Measurements from ENCODE around the gene GFRAL. TPM values are rescaled to one million over a fixed set of nuclear protein-coding genes. Genes with fewer than 3 reads are reported as not detected.

GFRAL gene
- total RNA-seq, 6 experiments from 2014 or later: not detected

- Mint-ChIP-seq H3K36me3 (ENCODE audit: low read depth) (no peaks in the 10 kb centered on the region), H3K27me3 (ENCODE audit: insufficient read depth) (no peaks in the 10 kb centered on the region), H3K27ac (no peak overlapping the region), H3K4me1 (ENCODE audit: low read depth) (no peaks in the 10 kb centered on the region), H3K9me3 (peaks cover 12% of the 10 kb centered on the region), H3K4me3 (no peak overlapping the region)
- no peak for TF ChIP-seq CTCF (IDR thresholded peaks at IDR 0.05)
- DNase-seq: no peak
Observed at GRCh38 chr6:55320696-55321086, 6.6 kb upstream of the GFRAL start.

- no peak for DNase-seq
- no peak overlapping the region for H3K4me3 Mint-ChIP-seq
- no peak for TF ChIP-seq CTCF (IDR thresholded peaks at IDR 0.05)
- peaks cover 21% of the 10 kb centered on the region for H3K9me3 Mint-ChIP-seq
- no peaks in the 10 kb centered on the region for H3K36me3 Mint-ChIP-seq (ENCODE audit: low read depth)
- H3K4me1 Mint-ChIP-seq (ENCODE audit: low read depth): no peaks in the 10 kb centered on the region
- no peak overlapping the region for H3K27ac Mint-ChIP-seq
- no peaks in the 10 kb centered on the region for H3K27me3 Mint-ChIP-seq (ENCODE audit: insufficient read depth)
Observed at GRCh38 chr6:55377150-55377549, 49.9 kb downstream of the GFRAL start.

- Mint-ChIP-seq H3K4me3 (no peak overlapping the region), H3K27me3 (ENCODE audit: insufficient read depth) (no peaks in the 10 kb centered on the region), H3K36me3 (ENCODE audit: low read depth) (no peaks in the 10 kb centered on the region), H3K4me1 (ENCODE audit: low read depth) (no peaks in the 10 kb centered on the region), H3K9me3 (peaks cover 13% of the 10 kb centered on the region), H3K27ac (no peak overlapping the region)
- DNase-seq: no peak
- TF ChIP-seq CTCF (IDR thresholded peaks at IDR 0.05): no peak
Observed at GRCh38 chr6:55379471-55379870, 52.2 kb downstream of the GFRAL start.

GRCh38 chr6:55379895-55380294 lies 52.6 kb downstream of the GFRAL start:
- H3K9me3 Mint-ChIP-seq: peaks cover 13% of the 10 kb centered on the region
- no peak for TF ChIP-seq CTCF (IDR thresholded peaks at IDR 0.05)
- H3K4me3 Mint-ChIP-seq: no peak overlapping the region
- no peaks in the 10 kb centered on the region for H3K27me3 Mint-ChIP-seq (ENCODE audit: insufficient read depth)
- no peaks in the 10 kb centered on the region for H3K4me1 Mint-ChIP-seq (ENCODE audit: low read depth)
- no peaks in the 10 kb centered on the region for H3K36me3 Mint-ChIP-seq (ENCODE audit: low read depth)
- no peak for DNase-seq
- H3K27ac Mint-ChIP-seq: no peak overlapping the region

GRCh38 chr6:55388211-55388610 lies 60.9 kb downstream of the GFRAL start:
- Mint-ChIP-seq H3K27me3 (ENCODE audit: insufficient read depth) (no peaks in the 10 kb centered on the region), H3K4me1 (ENCODE audit: low read depth) (no peaks in the 10 kb centered on the region), H3K36me3 (ENCODE audit: low read depth) (no peaks in the 10 kb centered on the region), H3K27ac (no peak overlapping the region), H3K4me3 (no peak overlapping the region), H3K9me3 (no peaks in the 10 kb centered on the region; the same call in 1 of the 2 replicates)
- no peak for DNase-seq
- TF ChIP-seq CTCF (IDR thresholded peaks at IDR 0.05): no peak

- H3K4me1 Mint-ChIP-seq (ENCODE audit: low read depth): no peaks in the 10 kb centered on the region
- no peak for DNase-seq
- no peak overlapping the region for H3K27ac Mint-ChIP-seq
- no peaks in the 10 kb centered on the region for H3K9me3 Mint-ChIP-seq
- H3K36me3 Mint-ChIP-seq (ENCODE audit: low read depth): no peaks in the 10 kb centered on the region
- H3K27me3 Mint-ChIP-seq (ENCODE audit: insufficient read depth): no peaks in the 10 kb centered on the region
- TF ChIP-seq CTCF (IDR thresholded peaks at IDR 0.05): no peak
- no peak overlapping the region for H3K4me3 Mint-ChIP-seq
Observed at GRCh38 chr6:55395871-55396270, 68.6 kb downstream of the GFRAL start.
